MM.1S (cell line): ENCODE measurements around the gene MFF.

ENCODE experiments used
- CTCF ChIP-seq: fragments of 300-600 bp; sonication (generic); IDR thresholded peaks from 2 replicates; pipeline ENCODE4 v1.5.1; 2016; ENCODE audit warnings: antibody characterized with exemption, low read length, mixed read lengths
- EZH2 ChIP-seq: fragments of 300-600 bp; sonication (generic); optimal IDR thresholded peaks from 2 replicates; pipeline ENCODE3; 2017; ENCODE audit warnings: low read depth, mild to moderate bottlenecking, antibody characterized with exemption, low read length, mixed read lengths

- TF ChIP-seq CTCF (no peak), EZH2 (no peak)
Observed at GRCh38 chr2:227388537-227389011, 63.5 kb downstream of the MFF start.
